Glutamatergic neuron (in vitro differentiated cells): ENCODE data around the gene RRM1. TPM values are rescaled to one million over a fixed set of nuclear protein-coding genes. Genes with fewer than 3 reads are reported as not detected.
A peak's percentile ranks its signal among the peaks of the same experiment; 100 is the strongest.

Source experiments
- DNase-seq: peaks from one replicate; pipeline ENCODE4 v3.0.0; 2022
- H3K27ac Mint-ChIP-seq: one replicate; pipeline ENCODE4 v1.8.0; 2020; ENCODE audit warnings: mild to moderate bottlenecking, mixed read lengths, inconsistent platforms; ENCODE audit not compliant: unreplicated experiment
- H3K27me3 Mint-ChIP-seq: one replicate; pipeline ENCODE4 v1.8.0; 2020; ENCODE audit warnings: mild to moderate bottlenecking, moderate library complexity, mixed read lengths, inconsistent platforms; ENCODE audit not compliant: unreplicated experiment
- H3K36me3 Mint-ChIP-seq: one replicate; pipeline ENCODE4 v1.8.0; 2020; ENCODE audit warnings: mild to moderate bottlenecking, mixed read lengths, inconsistent platforms; ENCODE audit not compliant: unreplicated experiment
- H3K4me1 Mint-ChIP-seq: one replicate; pipeline ENCODE4 v1.8.0; 2020; ENCODE audit warnings: mild to moderate bottlenecking, low read depth, mixed read lengths, inconsistent platforms; ENCODE audit not compliant: unreplicated experiment
- H3K4me3 Mint-ChIP-seq: one replicate; pipeline ENCODE4 v1.8.0; 2020; ENCODE audit warnings: mild to moderate bottlenecking, mixed read lengths, inconsistent platforms; ENCODE audit not compliant: unreplicated experiment
- H3K9me3 Mint-ChIP-seq: one replicate; pipeline ENCODE4 v1.8.0; 2020; ENCODE audit warnings: mild to moderate bottlenecking, moderate library complexity, mixed read lengths, inconsistent platforms; ENCODE audit not compliant: unreplicated experiment
- CTCF ChIP-seq: fragments of 200-600 bp; sonication (generic); IDR thresholded peaks from one replicate; pipeline ENCODE4 v1.5.0; 2021; ENCODE audit not compliant: partially characterized antibody, unreplicated experiment
- total RNA-seq: library from RNA; stranded (reverse); fragmentation: NEBNext Ultra II Directional; extraction: Animal tissue kit (Norgen Biotek cat#: 25700); gene quantifications from one replicate; pipeline ENCODE4 v1.2.1, GENCODE V29; 2021; ENCODE audit not compliant: unreplicated experiment

Gene RRM1
- total RNA-seq, 1 donor from 2014 or later: 38.5 TPM

GRCh38 chr11:4086575-4087353 is 7.8 kb upstream of the RRM1 start:
- H3K27ac Mint-ChIP-seq: no peak overlapping the region
- H3K36me3 Mint-ChIP-seq: no peaks in the 10 kb centered on the region
- no peaks in the 10 kb centered on the region for H3K9me3 Mint-ChIP-seq
- TF ChIP-seq CTCF: no peak
- DNase-seq: no peak
- no peaks in the 10 kb centered on the region for H3K4me1 Mint-ChIP-seq
- no peak overlapping the region for H3K4me3 Mint-ChIP-seq
- peaks cover 6% of the 10 kb centered on the region for H3K27me3 Mint-ChIP-seq

- H3K4me3 Mint-ChIP-seq: no peak overlapping the region
- no peak for TF ChIP-seq CTCF
- H3K27me3 Mint-ChIP-seq: peaks cover 6% of the 10 kb centered on the region
- H3K36me3 Mint-ChIP-seq: no peaks in the 10 kb centered on the region
- no peak for DNase-seq
- H3K9me3 Mint-ChIP-seq: no peaks in the 10 kb centered on the region
- H3K4me1 Mint-ChIP-seq: no peaks in the 10 kb centered on the region
- no peak overlapping the region for H3K27ac Mint-ChIP-seq
Measured at GRCh38 chr11:4087551-4087950, 7.0 kb upstream of the RRM1 start.

GRCh38 chr11:4090258-4090657 is 4.3 kb upstream of the RRM1 start:
- H3K4me1 Mint-ChIP-seq: no peaks in the 10 kb centered on the region
- DNase-seq: no peak
- no peak for TF ChIP-seq CTCF
- no peaks in the 10 kb centered on the region for H3K9me3 Mint-ChIP-seq
- H3K4me3 Mint-ChIP-seq: no peak overlapping the region
- H3K36me3 Mint-ChIP-seq: no peaks in the 10 kb centered on the region
- H3K27me3 Mint-ChIP-seq: peaks cover 4% of the 10 kb centered on the region
- no peak overlapping the region for H3K27ac Mint-ChIP-seq

- Mint-ChIP-seq H3K4me3 (no peak overlapping the region), H3K27ac (no peak overlapping the region), H3K9me3 (no peaks in the 10 kb centered on the region), H3K27me3 (peaks cover 4% of the 10 kb centered on the region), H3K4me1 (no peaks in the 10 kb centered on the region), H3K36me3 (no peaks in the 10 kb centered on the region)
- no peak for TF ChIP-seq CTCF
- no peak for DNase-seq
Measured at GRCh38 chr11:4092026-4092425, 2.6 kb upstream of the RRM1 start.

- TF ChIP-seq CTCF: no peak
- Mint-ChIP-seq H3K4me3 (peak overlapping the region; percentile 93), H3K9me3 (no peaks in the 10 kb centered on the region), H3K4me1 (no peaks in the 10 kb centered on the region), H3K36me3 (no peaks in the 10 kb centered on the region), H3K27ac (peak overlapping the region; percentile 93), H3K27me3 (peaks cover 4% of the 10 kb centered on the region)
- DNase-seq: no peak
Measured at GRCh38 chr11:4093519-4094347, 866 bp upstream of the RRM1 start.
